Measurements from ENCODE around the gene HTR6. TPM values are rescaled to one million over a fixed set of nuclear protein-coding genes. Genes with fewer than 3 reads are reported as not detected.

HTR6 gene
- polyA plus RNA-seq, 1 donor (not counting 4 experiments of a cell fraction or from before 2014, with no cell fraction given) = not detected

GRCh38 chr1:19657511-19657910 is 7.2 kb upstream of the HTR6 start:
- H3K27ac ChIP-seq (ENCODE audit: control insufficient read depth, insufficient read depth, low read length) = no peak overlapping the region
- DNase-seq (ENCODE audit: low read depth, low spot score) (no peak), FAIRE-seq (no peak)
- H3K4me3 ChIP-seq (ENCODE audit: control insufficient read depth in 2 of 3, extremely low read depth in 1 of 3, insufficient read depth in 2 of 3, low read depth in 1 of 3, low read length in 3 of 3) = no peak overlapping the region
- H3K79me2 ChIP-seq (ENCODE audit: control insufficient read depth, insufficient read depth, low read length) = peaks cover 9% of the 10 kb centered on the region
- H3K9me1 ChIP-seq (ENCODE audit: control insufficient read depth, extremely low read depth, insufficient read depth, low read length) = no peaks in the 10 kb centered on the region
- H3K4me1 ChIP-seq (ENCODE audit: control insufficient read depth, extremely low read depth, insufficient read depth, low read length) = peaks cover 22% of the 10 kb centered on the region
- peaks cover 2% of the 10 kb centered on the region for H4K20me1 ChIP-seq (ENCODE audit: control insufficient read depth, extremely low read depth, insufficient read depth, low read length)
- peaks cover 0 to 11% of the 10 kb centered on the region in 2 experiments for H3K36me3 ChIP-seq (ENCODE audit: control insufficient read depth in 2 of 2, extremely low read depth in 1 of 2, insufficient read depth in 2 of 2, low read length in 2 of 2)
- H2AFZ ChIP-seq (ENCODE audit: control insufficient read depth, low read length) = no peak overlapping the region
- no peak overlapping the region for H3K4me2 ChIP-seq (ENCODE audit: control insufficient read depth, extremely low read depth, insufficient read depth, low read depth, low read length)
- dilution Hi-C loops (cut with MboI; ENCODE audit: extremely low pct_ligation_motif_present, low sequenced_read_pairs) = no loop called here
- H3K27me3 ChIP-seq (ENCODE audit: control insufficient read depth, extremely low read depth, insufficient read depth, low read length) = no peaks in the 10 kb centered on the region
- H3K9ac ChIP-seq (ENCODE audit: control insufficient read depth, extremely low read depth, insufficient read depth, low read length) = no peak overlapping the region
- no peaks in the 10 kb centered on the region for H3K9me3 ChIP-seq (ENCODE audit: control insufficient read depth, low read depth, low read length)
- TF ChIP-seq CTCF (optimal IDR thresholded peaks at IDR 0.05 in 1 of 3, IDR thresholded peaks at IDR 0.05 in 1 of 3, conservative IDR thresholded peaks at IDR 0.05 in 1 of 3; ENCODE audit: extremely low read depth in 1 of 3, insufficient read depth in 2 of 3, low read length in 3 of 3) = no peak
- TF ChIP-seq EZH2 (IDR thresholded peaks at IDR 0.05; ENCODE audit: low read length) = no peak

- no peak overlapping the region for H2AFZ ChIP-seq (ENCODE audit: control insufficient read depth, low read length)
- FAIRE-seq (no peak), DNase-seq (ENCODE audit: low read depth, low spot score) (no peak)
- H3K27me3 ChIP-seq (ENCODE audit: control insufficient read depth, extremely low read depth, insufficient read depth, low read length) = peaks cover 4% of the 10 kb centered on the region
- peaks cover 9% of the 10 kb centered on the region for H3K79me2 ChIP-seq (ENCODE audit: control insufficient read depth, insufficient read depth, low read length)
- dilution Hi-C loops (cut with MboI; ENCODE audit: extremely low pct_ligation_motif_present, low sequenced_read_pairs) = no loop called here
- H3K4me1 ChIP-seq (ENCODE audit: control insufficient read depth, extremely low read depth, insufficient read depth, low read length) = peaks cover 22% of the 10 kb centered on the region
- no peak overlapping the region for H3K4me2 ChIP-seq (ENCODE audit: control insufficient read depth, extremely low read depth, insufficient read depth, low read depth, low read length)
- H3K9me3 ChIP-seq (ENCODE audit: control insufficient read depth, low read depth, low read length) = no peaks in the 10 kb centered on the region
- H3K4me3 ChIP-seq (ENCODE audit: control insufficient read depth in 2 of 3, extremely low read depth in 1 of 3, insufficient read depth in 2 of 3, low read depth in 1 of 3, low read length in 3 of 3) = no peak overlapping the region
- no peak overlapping the region for H3K9ac ChIP-seq (ENCODE audit: control insufficient read depth, extremely low read depth, insufficient read depth, low read length)
- no peak overlapping the region for H3K27ac ChIP-seq (ENCODE audit: control insufficient read depth, insufficient read depth, low read length)
- peaks cover 0 to 11% of the 10 kb centered on the region in 2 experiments for H3K36me3 ChIP-seq (ENCODE audit: control insufficient read depth in 2 of 2, extremely low read depth in 1 of 2, insufficient read depth in 2 of 2, low read length in 2 of 2)
- no peak for TF ChIP-seq EZH2 (IDR thresholded peaks at IDR 0.05; ENCODE audit: low read length)
- no peak for TF ChIP-seq CTCF (optimal IDR thresholded peaks at IDR 0.05 in 1 of 3, IDR thresholded peaks at IDR 0.05 in 1 of 3, conservative IDR thresholded peaks at IDR 0.05 in 1 of 3; ENCODE audit: extremely low read depth in 1 of 3, insufficient read depth in 2 of 3, low read length in 3 of 3)
- peaks cover 2% of the 10 kb centered on the region for H4K20me1 ChIP-seq (ENCODE audit: control insufficient read depth, extremely low read depth, insufficient read depth, low read length)
- H3K9me1 ChIP-seq (ENCODE audit: control insufficient read depth, extremely low read depth, insufficient read depth, low read length) = no peaks in the 10 kb centered on the region
These were observed 6.5 kb upstream of the HTR6 start for GRCh38 chr1:19658186-19658585.

All from keratinocyte (primary cell).